H1 (cell line): ENCODE results near the gene PIK3R3. TPM values are rescaled to one million over a fixed set of nuclear protein-coding genes. Genes with fewer than 3 reads are reported as not detected.
A peak's percentile ranks its signal among the peaks of the same experiment; 100 is the strongest.

Source experiments
- CTCF ChIA-PET: fragments of 300-600 bp; sonication (Branson Sonifier 250); formaldehyde crosslinking; loops from one replicate; lab custom pipeline; 2021; ENCODE audit not compliant: partially characterized antibody; lab: Charles Lee
- POLR2A ChIA-PET: fragments of 300-600 bp; sonication (Branson Sonifier 250); formaldehyde crosslinking; loops from one replicate; lab custom pipeline; 2021; ENCODE audit warnings: inconsistent platforms; ENCODE audit not compliant: partially characterized antibody; lab: Charles Lee
- DNase-seq, 2 experiments: peaks; one replicate each; pipeline versions ENCODE4 v3.0.0 to v3.0.0-alpha.2; 2010 to 2022; ENCODE audit warnings: low spot score in 2 of 2, low read depth in 1 of 2, mixed read lengths in 1 of 2
- FAIRE-seq: peaks from 2 replicates; lab custom pipeline; 2011; peaks lifted over from hg19 to GRCh38; lab: Jason Lieb, UNC
- H2AFZ ChIP-seq: 2 replicates; pipeline ENCODE4 v1.8.1; 2012; ENCODE audit warnings: low read length, inconsistent platforms
- H2AK5ac ChIP-seq: 2 replicates; pipeline ENCODE4 v1.6.1; 2013; ENCODE audit warnings: low read depth, low read length
- H2BK120ac ChIP-seq: replicated peaks from 2 replicates; pipeline ENCODE3; 2013; ENCODE audit warnings: low read depth, low read length, inconsistent platforms
- H2BK12ac ChIP-seq: 2 replicates; pipeline ENCODE4 v1.6.1; 2013; ENCODE audit warnings: low read depth, low read length
- H2BK15ac ChIP-seq: 2 replicates; pipeline ENCODE4 v1.6.1; 2013; ENCODE audit warnings: low read length
- H2BK20ac ChIP-seq: 2 replicates; pipeline ENCODE4 v1.6.1; 2013; ENCODE audit warnings: low read length
- H2BK5ac ChIP-seq: 2 replicates; pipeline ENCODE4 v1.6.1; 2013; ENCODE audit warnings: low read depth, low read length
- H3K14ac ChIP-seq: 2 replicates; pipeline ENCODE4 v1.6.1; 2013; ENCODE audit warnings: inconsistent platforms; ENCODE audit not compliant: insufficient read length
- H3K18ac ChIP-seq: 2 replicates; pipeline ENCODE4 v1.6.1; 2013; ENCODE audit warnings: low read length; ENCODE audit errors: extremely low read depth
- H3K23ac ChIP-seq: 2 replicates; pipeline ENCODE4 v1.6.1; 2013; ENCODE audit warnings: inconsistent platforms; ENCODE audit not compliant: insufficient read length
- H3K23me2 ChIP-seq: 2 replicates; pipeline ENCODE4 v1.6.1; 2013; ENCODE audit warnings: low read depth, low read length
- H3K27ac ChIP-seq: 2 replicates; pipeline ENCODE4 v1.6.1; 2011; ENCODE audit warnings: low read depth, low read length, inconsistent platforms
- H3K27me3 ChIP-seq, 4 experiments: replicated peaks in 1 of 4; 1 replicate in 1 of 4; 2 replicates in 3 of 4; pipeline versions ENCODE4 v1.6.1 to v1.8.1; 2011 to 2013; ENCODE audit warnings: low read length in 3 of 4, mild to moderate bottlenecking in 3 of 4, inconsistent platforms in 2 of 4, mixed read lengths in 2 of 4, moderate library complexity in 1 of 4; ENCODE audit not compliant: control insufficient read depth in 3 of 4, insufficient read depth in 3 of 4; ENCODE audit errors: extremely low read depth in 1 of 4
- H3K36me3 ChIP-seq, 4 experiments: 2 replicates each; pipeline versions ENCODE4 v1.6.1 to v1.8.1; 2011 to 2013; ENCODE audit warnings: mild to moderate bottlenecking in 4 of 4, low read length in 3 of 4, moderate library complexity in 2 of 4, control low read depth in 1 of 4, inconsistent platforms in 1 of 4; ENCODE audit not compliant: insufficient read depth in 4 of 4, control insufficient read depth in 2 of 4
- H3K4ac ChIP-seq: replicated peaks from 2 replicates; pipeline ENCODE3; 2013; ENCODE audit warnings: low read length, low read depth, mixed read lengths, inconsistent platforms; ENCODE audit not compliant: insufficient read length
- H3K4me1 ChIP-seq, 4 experiments: replicated peaks in 1 of 4; 1 replicate in 1 of 4; 2 replicates in 3 of 4; pipeline versions ENCODE4 v1.6.1 to v1.8.1; 2011 to 2013; ENCODE audit warnings: low read length in 3 of 4, inconsistent platforms in 2 of 4, mixed read lengths in 1 of 4; ENCODE audit not compliant: insufficient read depth in 4 of 4, control insufficient read depth in 3 of 4
- H3K4me2 ChIP-seq, 2 experiments: 2 replicates each; pipeline versions ENCODE4 v1.6.1 to v1.8.1; 2011 to 2013; ENCODE audit warnings: low read depth in 2 of 2, low read length in 2 of 2, control low read depth in 1 of 2, inconsistent platforms in 1 of 2, mild to moderate bottlenecking in 1 of 2; ENCODE audit not compliant: insufficient read depth in 1 of 2
- H3K4me3 ChIP-seq, 4 experiments: fragments of 200-600, 300-600 bp in 1 of 4; sonication (generic), shearing (Covaris generic), sonication (Bioruptor Twin) in 1 of 4; 2 replicates each; pipeline versions ENCODE4 v1.5.1 to v1.8.1; 2011 to 2016; ENCODE audit warnings: low read length in 4 of 4, low read depth in 3 of 4, control low read depth in 2 of 4, inconsistent platforms in 2 of 4, mild to moderate bottlenecking in 2 of 4, mixed read lengths in 1 of 4, moderate library complexity in 1 of 4; ENCODE audit not compliant: insufficient read depth in 2 of 4; ENCODE audit errors: extremely low read depth in 1 of 4
- H3K56ac ChIP-seq: replicated peaks from 2 replicates; pipeline ENCODE3; 2013; ENCODE audit warnings: low read depth, mild to moderate bottlenecking, mixed read lengths, low read length, inconsistent platforms; ENCODE audit not compliant: insufficient read length
- H3K79me1 ChIP-seq: 2 replicates; pipeline ENCODE4 v1.6.1; 2013; ENCODE audit warnings: low read depth, low read length, control low read depth
- H3K79me2 ChIP-seq, 2 experiments: 2 replicates each; pipeline versions ENCODE4 v1.6.1 to v1.8.1; 2012 to 2013; ENCODE audit warnings: low read length in 2 of 2, mild to moderate bottlenecking in 2 of 2, inconsistent platforms in 1 of 2; ENCODE audit not compliant: insufficient read depth in 2 of 2, control insufficient read depth in 1 of 2
- H3K9ac ChIP-seq, 4 experiments: replicated peaks in 1 of 4; 1 replicate in 1 of 4; 2 replicates in 3 of 4; pipeline versions ENCODE4 v1.6.1 to v1.8.1; 2011 to 2013; ENCODE audit warnings: low read depth in 3 of 4, low read length in 3 of 4, control low read depth in 2 of 4, mild to moderate bottlenecking in 2 of 4, moderate library complexity in 2 of 4, inconsistent platforms in 1 of 4; ENCODE audit errors: extremely low read depth in 1 of 4
- H3K9me3 ChIP-seq, 2 experiments: 2 replicates each; pipeline versions ENCODE4 v1.6.1 to v1.8.1; 2012 to 2013; ENCODE audit warnings: mild to moderate bottlenecking in 2 of 2, moderate library complexity in 2 of 2, control low read depth in 1 of 2, inconsistent platforms in 1 of 2, low read depth in 1 of 2, low read length in 1 of 2, mixed read lengths in 1 of 2; ENCODE audit not compliant: insufficient read depth in 2 of 2
- H4K20me1 ChIP-seq, 2 experiments: replicated peaks in 1 of 2; 2 replicates each; pipeline versions ENCODE3 to v1.8.1; 2011 to 2013; ENCODE audit warnings: inconsistent platforms in 2 of 2, low read length in 2 of 2, mild to moderate bottlenecking in 1 of 2; ENCODE audit not compliant: insufficient read depth in 2 of 2, control insufficient read depth in 1 of 2
- H4K5ac ChIP-seq: 2 replicates; pipeline ENCODE4 v1.6.1; 2013; ENCODE audit warnings: low read length, low read depth, mixed read lengths, inconsistent platforms; ENCODE audit not compliant: insufficient read length
- H4K8ac ChIP-seq: 2 replicates; pipeline ENCODE4 v1.8.0; 2013; ENCODE audit warnings: mild to moderate bottlenecking, moderate library complexity, low read length, inconsistent platforms; ENCODE audit not compliant: insufficient read depth; ENCODE audit errors: extremely low read depth
- H4K91ac ChIP-seq: replicated peaks from 2 replicates; pipeline ENCODE3; 2013; ENCODE audit warnings: low read length, mixed read lengths, inconsistent platforms; ENCODE audit not compliant: insufficient read length
- BRCA1 ChIP-seq: IDR thresholded peaks from 2 replicates; pipeline ENCODE4 v1.6.1; 2012; ENCODE audit warnings: low read depth, low read length, improper control_type of control experiment
- CBX5 ChIP-seq: fragments of 300-800, 300-1000 bp; sonication (generic); IDR thresholded peaks from 2 replicates; pipeline ENCODE4 v1.7.1; 2016; ENCODE audit warnings: antibody characterized with exemption, low read length, low read depth
- CBX8 ChIP-seq: fragments of 300-800, 300-1000 bp; sonication (generic); IDR thresholded peaks from 2 replicates; pipeline ENCODE4 v1.7.1; 2016; ENCODE audit warnings: low read depth, low read length, borderline replicate concordance
- TEAD4 ChIP-seq: IDR thresholded peaks from 2 replicates; pipeline ENCODE4 v1.6.1; 2012; ENCODE audit warnings: low read depth, low read length, inconsistent platforms, mixed read lengths
- USF2 ChIP-seq: IDR thresholded peaks from 2 replicates; pipeline ENCODE4 v1.6.1; 2011; ENCODE audit warnings: low read length, improper control_type of control experiment
- WGBS, 2 experiments: shearing (Covaris generic) in 1 of 2; methylation state at CpG; one replicate each; pipeline versions ENCODE4 v1.1.6 to v1.1.7; 2013 to 2015; ENCODE audit warnings: low lambda C conversion rate in 2 of 2, mixed read lengths in 2 of 2, inconsistent platforms in 1 of 2, low coverage in 1 of 2, missing lambda C conversion rate in 1 of 2; ENCODE audit not compliant: insufficient replicate concordance in 2 of 2, insufficient coverage in 1 of 2, insufficient read length in 1 of 2; ENCODE audit errors: extremely low coverage in 1 of 2, missing lambda C conversion rate in 1 of 2; 5-methylcytosine and 5-hydroxymethylcytosine counted together
- polyA plus RNA-seq, 7 experiments: library from polyadenylated mRNA; depleted of rRNA in 3 of 7; stranded (reverse) in 5 of 7; unstranded in 2 of 7; fragments of >200 nt in 5 of 7; fragments of 200-250 nt in 2 of 7; gene quantifications; 1 replicate in 5 of 7; 2 replicates in 1 of 7; 4 replicates in 1 of 7; pipeline versions ENCODE4 v1.2.1 to v1.2.3, GENCODE V29; 2011 to 2013; ENCODE audit warnings: missing spikeins in 2 of 7, mixed read lengths in 2 of 7
- total RNA-seq: library from RNA; stranded (reverse); fragmentation: NEBNext Ultra II Directional; extraction: Animal tissue kit (Norgen Biotek cat#: 25700); gene quantifications from 2 replicates; pipeline ENCODE4 v1.2.1, GENCODE V29; 2021

Gene PIK3R3
- total and polyA plus RNA-seq, 2 of the 8 experiments (the other 6 are each of a cell fraction or from before 2014, with no cell fraction given): 5.3 to 13.6 TPM

DNA sequence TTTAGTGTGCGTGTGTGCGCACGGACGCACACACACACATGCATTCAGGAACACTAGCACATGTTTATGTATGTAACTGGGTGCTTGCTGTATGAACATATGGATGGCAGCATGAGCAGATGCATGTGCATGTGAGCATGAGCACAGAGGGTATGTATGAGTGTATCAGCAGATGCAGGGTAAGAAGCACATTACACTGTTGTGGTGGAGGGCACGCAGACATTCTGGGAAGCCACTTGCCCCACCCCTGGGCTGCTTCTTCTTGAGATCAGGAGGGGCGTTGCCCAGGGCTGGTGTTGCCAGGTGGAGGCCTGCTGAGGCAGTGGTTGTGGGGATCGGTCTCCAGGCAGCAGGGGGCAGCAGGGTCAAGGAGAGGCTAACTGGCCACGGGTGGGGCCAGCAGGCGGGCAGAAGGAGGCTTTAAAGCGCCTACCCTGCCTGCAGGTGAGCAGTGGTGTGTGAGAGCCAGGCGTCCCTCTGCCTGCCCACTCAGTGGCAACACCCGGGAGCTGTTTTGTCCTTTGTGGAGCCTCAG, 47.7 kb upstream of the PIK3R3 start:
- Histone ChIP-seq H3K36me3 (no peaks in the 10 kb centered on the region), H3K4me1 (peaks cover 0 to 9% (median 4%) of the 10 kb centered on the region in 4 experiments; a peak in 5 of 7 replicates), H2BK5ac (no peak overlapping the region), H4K5ac (no peak overlapping the region), H3K79me2 (no peaks in the 10 kb centered on the region), H3K9me3 (no peaks in the 10 kb centered on the region), H3K9ac (no peak overlapping the region), H2AK5ac (no peak overlapping the region), H3K18ac (no peak overlapping the region; the same call in 1 of the 2 replicates), H2BK120ac (no peak overlapping the region), H3K4me2 (0 out of 4 replicates have a peak overlapping the region, but pooled peaks of 1 of the 2 experiments have one; percentile 6), H3K23ac (no peak overlapping the region), H3K56ac (no peak overlapping the region), H3K4me3 (no peak overlapping the region), H2BK15ac (0 out of 2 replicates have a peak overlapping the region, but pooled peaks have one; percentile 2), H3K4ac (peak overlapping the region; percentile 44), H3K14ac (no peak overlapping the region), H2BK20ac (peak overlapping the region; percentile 86; the same call in 1 of the 2 replicates), H3K23me2 (peaks cover 2% of the 10 kb centered on the region; the same call in 1 of the 2 replicates), H3K27ac (no peak overlapping the region), H2AFZ (no peak overlapping the region), H4K20me1 (peaks cover 0 to 3% of the 10 kb centered on the region in 2 experiments), H3K27me3 (no peaks in the 10 kb centered on the region; a peak in 1 of 7 replicates), H3K79me1 (no peaks in the 10 kb centered on the region), H4K8ac (no peak overlapping the region), H4K91ac (no peak overlapping the region), H2BK12ac (peak overlapping the region; percentile 62; the same call in 1 of the 2 replicates)
- 62% methylated on average over 12 of the region's 12 CpGs; no CpG with 5 or more reads in 1 of the 2 experiments for WGBS, 2 experiments
- POLR2A ChIA-PET: interaction anchor here (1.4 to 2.7 kb wide), 3 partner anchors 46 to 143 kb away, joined by 4 to 9 read pairs (median 6); partner anchors contain the start of gene PIK3R3
- DNase-seq (peak; percentile 66 to 76), FAIRE-seq (no peak)
- CTCF ChIA-PET: interaction anchor here (0.8 to 7.3 kb wide), 19 partner anchors 9 to 168 kb away, joined by 3 to 128 read pairs (median 5); partner anchors contain the start of gene PIK3R3
- TF ChIP-seq USF2: no peak
- TF ChIP-seq CBX5: no peak
- TF ChIP-seq CBX8: no peak
- no peak for TF ChIP-seq TEAD4
- no peak for TF ChIP-seq BRCA1
